NCI-H1436 (cell line): ENCODE data around the gene MID1.

ENCODE experiments used
- DNase-seq: peaks from one replicate; lab custom pipeline; 2025; lab: John Stamatoyannopoulos, UW

Gene MID1

DNA sequence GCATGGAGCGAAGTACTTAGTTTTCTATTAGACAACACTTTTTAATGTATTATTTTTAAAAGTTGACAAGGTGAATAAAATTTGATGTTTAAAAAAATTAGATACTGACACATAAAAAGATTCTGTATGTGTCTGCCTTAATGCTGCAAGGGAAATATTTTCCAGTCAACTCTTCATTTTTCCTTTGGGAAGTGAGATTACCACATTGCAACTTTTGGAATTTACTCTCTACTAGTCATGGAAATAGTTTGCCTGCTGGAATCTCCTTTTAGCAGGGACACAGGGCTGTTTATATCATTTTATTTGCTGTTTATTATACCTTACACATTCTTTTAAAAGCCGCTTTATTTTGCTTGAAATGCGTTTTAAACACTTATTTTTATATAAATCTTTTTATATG is 135.1 kb downstream of the MID1 start:
- no peak for DNase-seq

DNA sequence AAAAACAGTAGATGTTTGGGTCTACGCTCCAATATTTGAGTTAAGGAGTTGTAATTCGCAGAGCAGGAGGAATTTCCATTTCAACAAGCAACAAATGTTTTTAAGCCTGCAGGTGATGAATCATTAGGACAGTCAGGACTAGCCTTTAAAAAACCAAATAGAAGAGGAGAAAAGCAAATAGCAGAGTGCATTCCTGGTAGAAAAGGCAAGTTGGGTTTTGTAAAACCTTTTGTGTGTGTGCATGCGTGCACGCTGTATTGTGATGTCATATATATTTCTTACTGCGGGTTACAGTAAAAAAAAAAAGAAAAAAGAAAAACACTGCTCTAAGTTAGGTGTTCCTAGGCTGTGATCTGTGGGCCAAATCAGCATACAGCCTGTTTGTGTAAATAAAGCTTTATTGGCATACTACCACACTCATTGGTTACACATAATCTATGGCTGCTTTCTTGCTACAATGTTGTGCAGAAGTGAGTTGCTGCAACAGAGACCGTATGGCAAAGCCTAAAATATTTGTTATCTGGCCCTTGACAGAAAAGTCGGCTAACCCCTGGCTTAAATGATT is 135.6 kb downstream of the MID1 start:
- DNase-seq: no peak

DNA sequence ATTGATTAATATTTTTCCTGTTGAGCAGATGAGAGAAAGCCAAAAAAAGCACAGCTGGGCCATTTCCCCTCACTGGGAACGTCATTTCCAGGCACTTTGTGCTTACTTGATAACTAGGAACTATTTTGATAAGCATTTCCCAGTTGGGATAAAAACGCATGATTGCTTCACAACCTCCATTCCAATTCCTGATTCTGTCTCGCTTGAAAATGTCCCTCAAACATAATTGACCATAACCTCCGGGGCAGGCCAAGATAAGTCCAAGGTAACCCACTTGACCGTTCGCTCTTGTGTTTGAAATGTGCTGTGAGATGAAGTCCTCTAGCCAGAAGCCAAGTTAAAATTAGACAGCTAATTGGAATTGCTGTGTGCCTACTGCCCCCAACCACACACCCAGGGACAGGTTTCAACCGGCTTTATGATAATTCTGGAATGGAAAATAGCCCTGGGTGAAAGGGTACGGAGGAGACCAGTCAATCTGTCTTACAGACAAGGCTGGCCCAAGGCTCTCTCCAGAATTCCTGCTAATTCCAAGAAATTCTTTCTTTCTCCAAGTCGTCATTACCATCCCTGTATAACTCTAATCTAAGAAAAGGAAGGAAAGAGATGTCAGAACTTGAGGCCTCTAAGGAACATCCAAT is 137.1 kb downstream of the MID1 start:
- DNase-seq: no peak

DNA sequence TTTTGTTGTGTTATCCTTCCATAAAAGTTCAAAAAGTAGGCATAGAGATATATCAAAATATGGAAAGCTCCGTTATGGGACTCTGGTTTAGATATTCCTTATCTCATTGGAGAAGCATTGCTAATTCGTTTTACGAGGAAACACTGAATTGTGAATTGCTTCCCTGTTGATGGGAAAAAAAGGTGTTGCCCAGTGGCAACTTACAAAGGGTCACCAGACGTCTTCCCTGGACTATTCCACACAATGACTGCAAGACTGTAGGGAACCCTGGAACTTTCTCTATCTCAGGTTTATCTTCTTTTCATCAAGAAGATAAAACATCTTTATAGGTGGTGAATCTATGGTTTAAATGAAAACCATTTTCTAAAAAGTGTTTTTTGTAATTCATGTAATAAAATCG is 137.7 kb downstream of the MID1 start:
- no peak for DNase-seq

DNA sequence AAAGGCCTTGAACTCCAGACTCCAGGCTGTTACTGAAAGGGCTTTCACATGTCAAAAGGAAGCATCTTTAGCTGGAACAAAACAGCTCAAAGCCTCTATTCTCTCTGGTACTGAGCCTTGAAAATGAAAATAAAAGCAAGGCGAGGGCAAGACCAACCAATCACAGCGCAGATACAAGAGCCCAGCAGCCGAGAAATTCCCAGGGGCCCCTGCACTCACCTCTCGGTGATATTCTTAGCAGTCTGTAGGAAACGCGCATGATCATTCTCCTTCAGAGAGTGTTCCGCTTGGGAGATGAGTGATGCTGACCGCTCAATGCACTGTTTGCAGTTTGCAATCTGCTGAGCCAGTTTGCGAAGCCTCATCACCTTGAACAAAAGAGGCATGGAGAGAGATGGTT is 138.1 kb downstream of the MID1 start:
- peak; percentile 72 for DNase-seq

DNA sequence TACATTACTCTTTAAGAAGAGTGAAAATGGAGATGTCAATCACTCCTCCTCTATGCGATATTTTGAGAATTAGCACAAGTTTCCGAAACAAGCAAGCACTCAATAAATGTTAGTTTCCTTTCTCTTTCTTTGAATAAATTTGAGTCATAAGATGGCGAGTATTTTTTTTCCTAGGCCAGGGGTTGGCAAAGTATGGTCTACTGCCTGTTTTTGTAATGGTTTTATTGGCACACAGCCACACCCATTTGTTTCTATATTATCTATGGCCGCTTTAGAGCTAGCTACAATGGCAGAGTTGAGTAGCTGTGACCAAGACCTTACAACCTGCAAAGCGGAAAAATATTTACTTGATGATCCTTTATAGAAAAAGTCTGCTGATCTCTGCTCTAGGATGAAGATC is 139.5 kb downstream of the MID1 start:
- no peak for DNase-seq

DNA sequence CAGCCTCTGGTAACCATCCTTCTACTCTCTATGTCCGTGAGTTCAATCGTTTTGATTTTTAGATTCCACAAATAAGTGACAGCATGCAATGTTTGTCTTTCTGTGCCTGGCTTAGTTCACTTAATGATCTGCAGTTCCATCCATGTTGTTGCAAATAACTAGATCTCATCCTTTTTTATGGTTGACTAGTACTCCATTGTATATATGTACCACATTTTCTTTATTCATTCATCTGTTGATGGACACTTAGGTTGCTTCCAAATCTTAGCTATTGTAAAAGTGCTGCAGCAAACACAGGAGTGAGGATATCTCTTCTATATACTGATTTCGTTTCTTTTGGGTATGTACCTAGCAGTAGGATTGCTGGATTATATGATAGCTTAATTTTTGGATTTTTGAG is 140.9 kb downstream of the MID1 start:
- DNase-seq: no peak

DNA sequence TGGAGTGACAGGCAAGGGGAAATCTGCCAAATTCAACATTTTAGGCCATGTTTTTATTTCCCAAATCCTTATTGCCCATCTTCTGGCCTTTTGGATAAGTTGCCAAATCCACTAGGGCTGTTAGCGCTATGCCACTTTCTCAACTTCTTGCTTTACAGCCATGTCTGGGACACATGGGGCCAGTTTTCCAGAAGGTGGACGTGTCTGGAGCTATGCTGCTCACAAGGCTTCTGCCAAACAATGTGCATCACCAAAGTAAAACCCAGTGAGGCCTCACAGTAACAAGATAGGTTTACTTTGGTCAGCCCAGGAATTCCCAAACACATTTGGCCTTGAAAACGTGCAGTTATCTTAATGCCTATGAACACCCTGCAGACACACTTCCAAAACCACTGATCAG is 142.9 kb downstream of the MID1 start:
- DNase-seq: no peak

DNA sequence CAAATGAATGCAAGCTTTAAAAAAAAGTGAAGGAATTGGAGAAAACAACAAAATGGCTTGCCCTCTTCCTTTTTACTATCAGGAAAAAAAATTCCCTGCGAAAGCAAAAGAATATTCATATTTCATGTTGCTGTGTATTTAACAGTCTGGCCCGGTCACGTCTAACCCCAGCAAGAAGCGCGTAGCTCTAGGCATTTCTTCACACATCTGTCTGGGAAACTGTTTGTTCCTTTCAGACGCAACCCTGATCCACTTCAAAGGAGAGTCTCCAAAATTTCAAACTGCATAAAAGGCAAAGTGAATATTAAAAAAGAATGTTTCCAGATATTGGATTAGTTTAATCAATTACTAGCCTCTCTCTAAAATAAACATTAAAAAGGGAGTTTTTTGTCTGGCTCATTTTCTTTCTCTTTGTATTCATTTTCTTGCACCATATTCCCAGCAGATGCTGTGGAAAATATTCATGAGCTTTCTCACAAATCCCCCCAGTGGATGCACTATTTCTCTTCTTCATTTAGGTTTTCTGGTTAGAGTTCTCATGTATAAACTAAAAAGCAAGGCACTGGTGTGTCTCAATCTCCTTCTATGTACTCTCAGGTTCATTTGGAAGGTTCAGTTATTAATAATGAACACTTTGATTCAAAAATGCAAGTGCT is 145.3 kb downstream of the MID1 start:
- no peak for DNase-seq

DNA sequence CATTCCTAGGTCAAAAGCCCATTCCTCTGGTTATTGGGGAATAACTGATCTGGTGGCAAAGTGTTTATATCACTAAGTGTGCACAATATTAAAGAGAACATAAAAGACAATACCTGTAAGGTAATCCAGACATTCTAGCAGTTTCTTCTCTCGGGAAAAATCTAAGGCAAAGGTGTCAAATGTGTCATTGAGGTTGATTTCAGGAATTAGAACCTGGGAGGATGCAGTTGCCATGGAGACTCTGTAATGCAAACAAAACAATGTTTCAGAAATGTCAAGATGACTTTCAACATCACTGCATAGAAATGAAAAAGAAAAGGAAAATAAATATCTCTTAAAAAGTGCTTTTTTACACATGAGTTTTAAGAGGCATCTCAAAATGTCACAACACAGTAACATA is 145.9 kb downstream of the MID1 start:
- DNase-seq: no peak

DNA sequence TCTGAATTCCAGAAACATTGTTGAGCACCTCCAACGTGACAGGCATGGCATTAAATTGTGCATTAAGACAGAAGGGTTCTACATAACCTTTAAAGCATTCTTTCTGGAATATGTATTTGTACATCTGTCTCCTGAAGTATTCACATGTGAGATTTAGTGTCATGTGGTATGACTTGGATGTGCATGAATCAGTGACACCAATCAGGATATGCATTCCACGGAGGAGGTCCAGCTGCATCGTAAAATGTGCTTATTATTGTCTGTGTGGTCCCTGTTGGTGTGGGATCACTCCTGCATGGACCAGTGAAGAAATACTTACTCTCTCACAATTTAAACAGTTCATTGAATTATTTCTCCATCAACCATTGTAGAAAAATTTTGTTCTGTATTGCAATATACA is 149.0 kb downstream of the MID1 start:
- no peak for DNase-seq

DNA sequence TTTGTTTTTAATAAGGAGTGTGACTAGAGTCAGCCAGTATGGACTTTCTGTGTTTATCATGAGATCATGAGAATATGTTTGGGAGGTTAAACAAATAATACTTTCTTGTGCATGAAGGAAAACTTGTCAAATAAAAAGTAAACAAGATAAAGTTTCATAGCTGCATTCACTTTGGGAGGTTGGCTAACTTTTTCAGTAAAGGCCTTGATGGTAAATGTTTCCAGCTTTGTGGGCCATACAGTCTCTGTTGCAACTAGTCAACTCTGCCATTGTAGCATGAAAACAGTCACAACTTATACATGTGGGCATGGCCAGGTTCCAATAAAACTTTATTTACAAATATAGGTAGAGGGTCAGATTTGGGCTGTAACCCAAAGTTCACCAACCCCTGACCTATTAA is 150.4 kb downstream of the MID1 start:
- DNase-seq: no peak

DNA sequence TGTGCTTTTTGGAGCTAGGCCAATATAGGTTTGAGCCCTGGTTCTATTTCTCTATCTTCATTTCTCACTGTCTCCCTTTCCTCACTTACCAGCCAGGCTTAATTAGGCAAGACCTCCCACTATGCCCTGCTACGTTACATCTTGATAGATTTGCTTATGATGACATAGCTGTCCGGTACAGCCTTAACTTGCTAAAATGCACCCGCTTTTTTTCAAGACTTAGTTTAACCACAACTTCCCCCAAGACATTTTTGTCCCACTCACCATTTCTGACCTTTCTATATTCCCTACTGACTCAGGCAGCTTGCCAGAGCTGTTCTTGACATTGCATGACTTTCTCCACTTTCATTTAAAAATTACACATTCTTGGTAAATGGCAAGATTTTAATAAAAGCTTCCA is 152.6 kb downstream of the MID1 start:
- no peak for DNase-seq

DNA sequence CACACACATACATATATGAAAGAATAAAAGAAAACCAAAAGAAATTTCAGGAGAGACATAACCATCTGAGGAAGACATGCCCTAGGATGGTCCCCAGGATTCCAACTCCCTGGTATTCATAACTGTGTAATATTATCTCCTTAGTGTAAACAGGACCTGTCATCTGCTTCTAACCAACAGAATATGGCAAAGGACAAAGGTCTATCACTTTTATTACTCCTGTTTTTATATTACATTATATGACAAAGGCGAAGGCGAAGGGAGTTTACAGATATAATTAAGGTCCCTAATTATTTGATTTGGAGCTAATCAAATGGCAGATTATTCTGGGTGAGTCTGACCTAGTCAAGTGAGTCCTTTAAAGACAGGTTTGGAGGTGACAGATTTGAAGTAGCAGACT is 155.1 kb downstream of the MID1 start:
- no peak for DNase-seq

DNA sequence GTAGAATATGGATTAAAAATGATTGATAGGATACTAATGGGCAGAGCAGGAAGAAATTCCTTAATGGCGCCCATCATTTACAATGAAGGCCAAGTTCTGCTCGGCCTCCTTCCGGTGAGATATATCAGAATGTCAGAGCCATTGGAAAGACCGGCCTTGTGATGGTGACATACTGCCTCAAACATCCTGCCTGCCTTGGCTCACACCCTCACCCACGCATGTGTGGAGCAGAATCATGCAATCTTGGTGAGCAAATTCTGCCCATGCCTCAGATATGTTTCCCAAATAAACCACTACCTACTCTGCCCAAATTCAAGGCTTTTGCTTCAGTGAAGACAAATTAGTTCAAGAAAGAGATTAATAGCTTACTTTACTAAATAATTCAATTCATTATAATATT is 163.3 kb downstream of the MID1 start:
- DNase-seq: no peak

DNA sequence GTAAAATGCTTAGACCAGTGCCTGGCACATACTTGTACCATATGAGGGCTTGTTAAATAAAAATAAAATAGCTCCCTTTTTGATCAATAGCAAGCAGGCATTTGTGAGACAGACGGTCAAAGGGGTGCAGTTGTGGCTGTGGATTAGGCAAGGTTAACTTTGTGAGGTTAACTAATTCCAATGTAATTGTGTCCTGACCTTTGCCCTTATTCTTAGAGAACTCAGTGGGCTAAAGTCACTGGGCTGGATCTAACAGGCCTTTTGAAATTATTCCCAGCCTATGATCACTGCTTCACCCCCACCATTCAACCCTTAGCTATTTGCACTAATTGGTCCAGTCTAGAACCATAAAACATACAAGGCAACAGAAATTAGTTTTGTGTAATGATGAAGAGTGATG is 166.4 kb downstream of the MID1 start:
- DNase-seq: no peak

DNA sequence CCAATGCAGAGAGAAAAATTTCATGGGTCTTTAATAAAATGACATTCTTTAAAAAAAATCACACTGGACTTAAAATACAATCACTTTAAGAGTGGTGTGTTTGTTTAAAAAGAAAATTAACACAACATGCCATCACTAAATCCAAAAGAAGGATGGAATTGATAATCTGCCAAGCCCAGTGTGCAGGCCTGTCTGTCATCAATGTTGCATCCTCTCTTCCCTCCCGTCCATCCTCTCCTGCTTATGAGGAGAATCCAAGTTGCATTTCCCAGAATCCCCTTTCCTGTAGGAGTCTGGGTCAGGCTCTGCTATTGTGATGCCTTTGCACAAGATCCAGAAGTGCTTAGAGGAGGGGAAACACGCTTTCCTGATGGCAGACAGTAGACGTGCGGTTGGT is 169.4 kb downstream of the MID1 start:
- DNase-seq: no peak

DNA sequence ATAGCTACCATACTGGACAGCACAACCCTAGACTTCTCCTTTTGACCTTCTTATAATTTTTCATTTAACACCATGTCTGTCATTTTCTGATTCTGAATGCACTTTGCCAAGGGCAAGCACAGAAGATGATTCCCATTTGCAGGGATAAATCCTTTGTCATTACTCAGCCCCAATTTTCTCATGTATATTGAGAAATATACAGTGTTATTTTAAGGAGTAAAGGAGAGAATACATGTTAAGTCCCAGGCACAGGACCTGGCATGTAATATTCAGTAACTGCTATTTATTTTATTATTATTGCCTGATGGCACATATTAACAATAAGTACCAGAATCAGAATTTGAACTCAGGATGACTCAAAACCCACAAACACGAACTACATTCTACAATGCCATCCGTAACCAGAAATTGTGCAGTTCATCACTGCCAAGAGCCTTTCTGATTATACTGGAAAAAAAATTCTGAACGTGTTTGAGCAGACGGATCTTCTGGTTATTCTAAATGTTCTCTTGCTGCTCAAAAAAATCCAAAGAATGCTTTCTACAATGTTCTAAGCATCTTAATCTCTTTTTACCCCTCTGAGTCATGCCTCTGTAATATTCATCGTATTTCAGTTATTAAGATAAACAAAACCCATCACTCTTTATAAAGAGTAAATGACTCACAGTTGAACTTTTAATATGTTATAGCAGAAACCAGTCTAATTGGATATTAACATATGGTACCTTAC is 170.0 kb downstream of the MID1 start:
- no peak for DNase-seq

DNA sequence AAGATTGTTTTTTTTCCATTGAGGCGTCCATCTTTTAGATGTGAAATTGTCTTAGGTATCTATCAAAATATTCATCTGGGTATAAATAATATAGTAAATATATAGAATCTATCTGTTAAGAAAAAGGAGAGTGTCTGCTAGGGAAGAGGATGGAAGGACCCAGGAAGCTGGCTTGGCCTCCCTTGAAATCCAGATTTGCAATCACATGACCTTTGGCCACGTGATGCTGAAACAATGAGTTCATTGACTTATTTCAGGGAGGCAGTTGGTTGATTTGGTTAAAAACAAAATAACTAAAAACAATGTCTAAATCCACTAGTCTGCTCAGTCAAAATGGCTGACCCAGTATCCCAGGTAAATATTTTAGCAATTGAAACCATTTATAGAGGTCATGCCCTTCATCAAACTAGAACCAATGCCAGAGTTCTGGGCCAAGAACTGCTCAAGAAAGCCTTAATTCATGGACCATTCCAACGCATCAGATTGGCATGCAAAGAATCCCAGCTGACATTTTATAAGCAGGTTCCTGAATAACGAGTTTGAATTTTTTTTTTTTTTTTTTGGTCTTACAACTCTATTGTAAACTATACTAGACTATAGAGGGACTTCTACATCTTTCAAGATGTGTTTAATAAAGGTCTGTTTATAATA is 172.7 kb downstream of the MID1 start:
- no peak for DNase-seq

DNA sequence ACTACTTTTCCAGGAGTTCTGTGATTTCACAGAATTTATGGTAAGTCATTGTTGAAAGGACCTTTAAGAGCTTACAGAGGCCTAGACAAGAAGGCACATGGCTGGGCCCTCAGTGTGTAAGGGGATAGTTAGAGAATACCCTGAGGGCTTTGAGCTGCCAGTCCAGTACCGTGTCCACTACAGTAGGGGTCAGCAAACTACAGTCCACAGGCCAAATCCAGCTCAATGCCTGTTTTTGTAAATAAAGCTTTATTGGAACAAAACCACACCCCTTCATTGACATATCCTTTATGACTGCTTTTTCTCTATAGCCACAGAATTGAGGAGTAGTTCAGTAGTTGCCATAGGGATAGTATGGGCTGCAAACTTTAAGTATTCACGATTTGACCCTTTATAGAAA is 176.2 kb downstream of the MID1 start:
- no peak for DNase-seq

DNA sequence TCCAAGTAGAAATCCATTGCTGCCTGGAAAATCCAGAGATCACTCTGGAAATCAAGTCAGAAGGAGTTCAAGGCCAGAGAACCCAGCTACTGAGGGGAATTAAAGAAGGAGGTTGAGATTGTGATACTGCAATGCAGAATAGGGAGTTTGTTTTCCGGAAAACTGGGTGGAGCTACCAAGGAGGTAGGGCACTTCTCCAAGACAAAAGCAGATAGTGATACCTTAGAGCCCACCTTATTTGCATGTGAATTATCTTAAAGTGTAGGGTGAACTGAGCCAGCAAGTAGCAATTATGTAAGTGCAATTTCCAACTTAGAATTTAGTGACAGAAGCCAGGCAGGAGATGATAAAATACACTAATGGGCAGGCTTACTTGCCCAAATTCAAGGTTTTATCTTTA is 178.9 kb downstream of the MID1 start:
- DNase-seq: no peak

DNA sequence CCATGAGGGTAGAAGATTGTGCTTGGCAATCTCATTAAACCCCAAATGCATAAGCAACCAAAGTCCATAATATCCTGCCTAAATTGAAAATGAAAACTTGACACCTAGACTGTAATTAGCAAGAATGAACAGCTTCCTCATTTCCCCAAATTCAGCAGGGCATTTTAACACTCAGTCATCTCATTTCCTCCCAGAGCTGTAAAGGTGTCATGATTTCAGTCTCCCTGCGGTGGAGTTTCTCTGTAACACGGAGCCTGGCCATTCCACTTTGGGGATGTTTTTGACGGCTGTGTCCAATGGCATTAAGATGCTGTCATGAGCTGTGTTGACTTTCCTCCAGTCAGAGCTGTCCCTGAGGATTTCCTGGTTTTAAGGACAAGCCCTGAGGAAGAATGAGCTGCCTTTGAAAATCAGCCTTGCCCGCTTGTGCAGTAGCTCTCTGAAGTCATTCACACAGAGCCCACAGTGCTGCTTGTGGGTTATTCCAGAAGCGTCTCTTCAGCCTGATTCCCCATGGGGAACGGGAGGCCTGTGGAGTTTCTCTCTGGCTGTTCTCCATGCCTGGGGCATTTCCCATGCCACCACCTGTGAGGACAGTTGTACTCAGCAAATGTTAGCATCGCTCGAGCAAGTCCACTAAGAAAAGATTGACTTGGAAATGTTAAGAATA is 187.0 kb downstream of the MID1 start:
- DNase-seq: no peak
